HepG2 (cell line): ENCODE measurements around the gene EEF1AKMT4. TPM values are rescaled to one million over a fixed set of nuclear protein-coding genes. Genes with fewer than 3 reads are reported as not detected.
A peak's percentile ranks its signal among the peaks of the same experiment; 100 is the strongest.

ENCODE experiments used
- GTF2F1 ChIP-seq: fragments of 150-350 bp; IDR thresholded peaks from 2 replicates; pipeline ENCODE4 v1.6.1; 2014; ENCODE audit warnings: low read length
- HNF4A ChIP-seq: sonication (generic); formaldehyde crosslinking; IDR thresholded peaks from 2 replicates; pipeline ENCODE4 v1.4.0; 2020; ENCODE audit warnings: missing genetic modification reagents
- IRX3 ChIP-seq: sonication (generic); formaldehyde crosslinking; IDR thresholded peaks from 2 replicates; pipeline ENCODE4 v1.8.1; 2023; ENCODE audit warnings: mild to moderate bottlenecking, low read depth, missing genetic modification reagents, borderline replicate concordance
- PHF20 ChIP-seq: sonication (generic); formaldehyde crosslinking; IDR thresholded peaks from 2 replicates; pipeline ENCODE4 v1.5.0; 2020; ENCODE audit warnings: mild to moderate bottlenecking, missing genetic modification reagents
- SMYD3 ChIP-seq: sonication (generic); formaldehyde crosslinking; IDR thresholded peaks from 2 replicates; pipeline ENCODE4 v1.8.1; 2023; ENCODE audit warnings: mild to moderate bottlenecking, missing genetic modification reagents
- SRY ChIP-seq: sonication (generic); formaldehyde crosslinking; IDR thresholded peaks from 2 replicates; pipeline ENCODE4 v1.8.0; 2022; ENCODE audit warnings: mild to moderate bottlenecking, missing genetic modification reagents
- ZNF160 ChIP-seq: sonication (generic); formaldehyde crosslinking; IDR thresholded peaks from 2 replicates; pipeline ENCODE4 v1.8.0; 2022; ENCODE audit warnings: mild to moderate bottlenecking, inconsistent platforms, missing genetic modification reagents
- ZNF343 ChIP-seq: sonication (generic); formaldehyde crosslinking; IDR thresholded peaks from 2 replicates; pipeline ENCODE4 v1.4.0; 2020; ENCODE audit warnings: mild to moderate bottlenecking, missing genetic modification reagents
- polyA plus RNA-seq, 8 experiments: library from polyadenylated mRNA; depleted of rRNA in 3 of 8; stranded (reverse) in 7 of 8; unstranded in 1 of 8; fragments of >200 nt; fragmentation: Illumina TruSeq in 4 of 8; extraction: Trizol in 4 of 8; gene quantifications; 2 replicates each; pipeline versions ENCODE4 v1.2.1 to v1.2.3, GENCODE V29; 2011 to 2016; ENCODE audit warnings: low read depth in 4 of 8, missing spikeins in 1 of 8, mixed read lengths in 1 of 8; ENCODE audit not compliant: insufficient read depth in 1 of 8
- total RNA-seq, 5 experiments: library from RNA; depleted of rRNA; stranded (reverse); fragments of >200 nt; fragmentation: Illumina TruSeq; extraction: Trizol; gene quantifications; 2 replicates each; pipeline ENCODE4 v1.2.3, GENCODE V29; 2016; ENCODE audit warnings: low read depth in 1 of 5
- TF ChIP-seq, protein P1 (sequence below): sonication (generic); formaldehyde crosslinking; IDR thresholded peaks from 2 replicates; pipeline ENCODE4 v1.5.0; 2020; ENCODE audit warnings: mild to moderate bottlenecking, missing genetic modification reagents, borderline replicate concordance
- TF ChIP-seq, protein P2 (sequence below): sonication (generic); formaldehyde crosslinking; IDR thresholded peaks from 2 replicates; pipeline ENCODE4 v1.4.0; 2020; ENCODE audit warnings: missing genetic modification reagents, mild to moderate bottlenecking, borderline replicate concordance
- TF ChIP-seq, protein P3 (sequence below): IDR thresholded peaks from 2 replicates; pipeline ENCODE4 v1.6.1; 2018; ENCODE audit warnings: missing genetic modification reagents, mild to moderate bottlenecking, missing compliant biosample characterization
- TF ChIP-seq, protein P4 (sequence below): sonication (generic); formaldehyde crosslinking; IDR thresholded peaks from 2 replicates; pipeline ENCODE4 v1.5.1; 2020; ENCODE audit warnings: missing genetic modification reagents, mild to moderate bottlenecking, borderline replicate concordance

Gene EEF1AKMT4
- total and polyA plus RNA-seq, 2 of the 13 experiments (the other 11 are each of a cell fraction or from before 2014, with no cell fraction given): 13.1 to 15.8 TPM

DNA sequence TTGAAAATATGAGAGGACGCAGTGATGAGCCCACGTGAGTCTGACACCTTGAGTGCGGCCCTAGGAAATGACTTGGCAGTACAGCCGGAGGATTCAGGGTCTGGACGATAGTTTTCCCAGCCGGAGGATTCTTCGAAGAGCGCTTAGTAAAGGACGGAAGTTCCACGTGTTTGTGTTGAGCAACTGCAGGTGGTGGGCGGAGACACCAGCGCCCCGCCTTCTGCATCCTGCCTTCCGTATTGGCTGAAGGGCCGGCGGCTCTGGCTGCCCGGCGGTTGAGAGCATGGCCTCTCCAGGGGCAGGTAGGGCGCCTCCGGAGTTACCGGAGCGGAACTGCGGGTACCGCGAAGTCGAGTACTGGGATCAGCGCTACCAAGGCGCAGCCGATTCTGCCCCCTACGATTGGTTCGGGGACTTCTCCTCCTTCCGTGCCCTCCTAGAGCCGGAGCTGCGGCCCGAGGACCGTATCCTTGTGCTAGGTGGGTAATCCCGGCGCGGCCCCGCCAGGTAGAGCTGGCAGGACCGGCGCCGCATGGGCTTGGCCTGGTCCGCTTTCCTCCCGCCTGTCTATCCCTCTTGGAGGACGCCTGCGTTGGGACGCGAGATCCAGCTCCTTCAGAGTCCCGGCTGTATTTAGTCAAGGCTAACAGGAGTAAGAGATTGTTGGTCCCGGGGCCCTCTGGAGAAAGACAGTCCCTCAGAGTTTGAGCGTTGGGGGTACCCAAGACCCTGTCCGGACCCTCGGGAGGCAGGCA lies at the start of gene EEF1AKMT4 (continued):
- TF ChIP-seq, protein P1, sequence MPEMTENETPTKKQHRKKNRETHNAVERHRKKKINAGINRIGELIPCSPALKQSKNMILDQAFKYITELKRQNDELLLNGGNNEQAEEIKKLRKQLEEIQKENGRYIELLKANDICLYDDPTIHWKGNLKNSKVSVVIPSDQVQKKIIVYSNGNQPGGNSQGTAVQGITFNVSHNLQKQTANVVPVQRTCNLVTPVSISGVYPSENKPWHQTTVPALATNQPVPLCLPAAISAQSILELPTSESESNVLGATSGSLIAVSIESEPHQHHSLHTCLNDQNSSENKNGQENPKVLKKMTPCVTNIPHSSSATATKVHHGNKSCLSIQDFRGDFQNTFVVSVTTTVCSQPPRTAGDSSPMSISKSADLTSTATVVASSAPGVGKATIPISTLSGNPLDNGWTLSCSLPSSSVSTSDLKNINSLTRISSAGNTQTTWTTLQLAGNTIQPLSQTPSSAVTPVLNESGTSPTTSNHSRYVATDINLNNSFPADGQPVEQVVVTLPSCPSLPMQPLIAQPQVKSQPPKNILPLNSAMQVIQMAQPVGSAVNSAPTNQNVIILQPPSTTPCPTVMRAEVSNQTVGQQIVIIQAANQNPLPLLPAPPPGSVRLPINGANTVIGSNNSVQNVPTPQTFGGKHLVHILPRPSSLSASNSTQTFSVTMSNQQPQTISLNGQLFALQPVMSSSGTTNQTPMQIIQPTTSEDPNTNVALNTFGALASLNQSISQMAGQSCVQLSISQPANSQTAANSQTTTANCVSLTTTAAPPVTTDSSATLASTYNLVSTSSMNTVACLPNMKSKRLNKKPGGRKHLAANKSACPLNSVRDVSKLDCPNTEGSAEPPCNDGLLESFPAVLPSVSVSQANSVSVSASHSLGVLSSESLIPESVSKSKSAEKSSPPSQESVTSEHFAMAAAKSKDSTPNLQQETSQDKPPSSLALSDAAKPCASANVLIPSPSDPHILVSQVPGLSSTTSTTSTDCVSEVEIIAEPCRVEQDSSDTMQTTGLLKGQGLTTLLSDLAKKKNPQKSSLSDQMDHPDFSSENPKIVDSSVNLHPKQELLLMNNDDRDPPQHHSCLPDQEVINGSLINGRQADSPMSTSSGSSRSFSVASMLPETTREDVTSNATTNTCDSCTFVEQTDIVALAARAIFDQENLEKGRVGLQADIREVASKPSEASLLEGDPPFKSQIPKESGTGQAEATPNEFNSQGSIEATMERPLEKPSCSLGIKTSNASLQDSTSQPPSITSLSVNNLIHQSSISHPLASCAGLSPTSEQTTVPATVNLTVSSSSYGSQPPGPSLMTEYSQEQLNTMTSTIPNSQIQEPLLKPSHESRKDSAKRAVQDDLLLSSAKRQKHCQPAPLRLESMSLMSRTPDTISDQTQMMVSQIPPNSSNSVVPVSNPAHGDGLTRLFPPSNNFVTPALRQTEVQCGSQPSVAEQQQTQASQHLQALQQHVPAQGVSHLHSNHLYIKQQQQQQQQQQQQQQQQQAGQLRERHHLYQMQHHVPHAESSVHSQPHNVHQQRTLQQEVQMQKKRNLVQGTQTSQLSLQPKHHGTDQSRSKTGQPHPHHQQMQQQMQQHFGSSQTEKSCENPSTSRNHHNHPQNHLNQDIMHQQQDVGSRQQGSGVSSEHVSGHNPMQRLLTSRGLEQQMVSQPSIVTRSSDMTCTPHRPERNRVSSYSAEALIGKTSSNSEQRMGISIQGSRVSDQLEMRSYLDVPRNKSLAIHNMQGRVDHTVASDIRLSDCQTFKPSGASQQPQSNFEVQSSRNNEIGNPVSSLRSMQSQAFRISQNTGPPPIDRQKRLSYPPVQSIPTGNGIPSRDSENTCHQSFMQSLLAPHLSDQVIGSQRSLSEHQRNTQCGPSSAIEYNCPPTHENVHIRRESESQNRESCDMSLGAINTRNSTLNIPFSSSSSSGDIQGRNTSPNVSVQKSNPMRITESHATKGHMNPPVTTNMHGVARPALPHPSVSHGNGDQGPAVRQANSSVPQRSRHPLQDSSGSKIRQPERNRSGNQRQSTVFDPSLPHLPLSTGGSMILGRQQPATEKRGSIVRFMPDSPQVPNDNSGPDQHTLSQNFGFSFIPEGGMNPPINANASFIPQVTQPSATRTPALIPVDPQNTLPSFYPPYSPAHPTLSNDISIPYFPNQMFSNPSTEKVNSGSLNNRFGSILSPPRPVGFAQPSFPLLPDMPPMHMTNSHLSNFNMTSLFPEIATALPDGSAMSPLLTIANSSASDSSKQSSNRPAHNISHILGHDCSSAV: no peak
- peak; percentile 40; the same call in 1 of the 2 replicates for TF ChIP-seq PHF20
- TF ChIP-seq, protein P2, sequence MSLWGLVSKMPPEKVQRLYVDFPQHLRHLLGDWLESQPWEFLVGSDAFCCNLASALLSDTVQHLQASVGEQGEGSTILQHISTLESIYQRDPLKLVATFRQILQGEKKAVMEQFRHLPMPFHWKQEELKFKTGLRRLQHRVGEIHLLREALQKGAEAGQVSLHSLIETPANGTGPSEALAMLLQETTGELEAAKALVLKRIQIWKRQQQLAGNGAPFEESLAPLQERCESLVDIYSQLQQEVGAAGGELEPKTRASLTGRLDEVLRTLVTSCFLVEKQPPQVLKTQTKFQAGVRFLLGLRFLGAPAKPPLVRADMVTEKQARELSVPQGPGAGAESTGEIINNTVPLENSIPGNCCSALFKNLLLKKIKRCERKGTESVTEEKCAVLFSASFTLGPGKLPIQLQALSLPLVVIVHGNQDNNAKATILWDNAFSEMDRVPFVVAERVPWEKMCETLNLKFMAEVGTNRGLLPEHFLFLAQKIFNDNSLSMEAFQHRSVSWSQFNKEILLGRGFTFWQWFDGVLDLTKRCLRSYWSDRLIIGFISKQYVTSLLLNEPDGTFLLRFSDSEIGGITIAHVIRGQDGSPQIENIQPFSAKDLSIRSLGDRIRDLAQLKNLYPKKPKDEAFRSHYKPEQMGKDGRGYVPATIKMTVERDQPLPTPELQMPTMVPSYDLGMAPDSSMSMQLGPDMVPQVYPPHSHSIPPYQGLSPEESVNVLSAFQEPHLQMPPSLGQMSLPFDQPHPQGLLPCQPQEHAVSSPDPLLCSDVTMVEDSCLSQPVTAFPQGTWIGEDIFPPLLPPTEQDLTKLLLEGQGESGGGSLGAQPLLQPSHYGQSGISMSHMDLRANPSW (CRISPR knock-in tag): 0 out of 2 replicates have a peak, but pooled peaks have one; percentile 55
- TF ChIP-seq SRY (CRISPR knock-in tag): no peak
- no peak for TF ChIP-seq IRX3 (CRISPR knock-in tag)
- TF ChIP-seq SMYD3 (CRISPR knock-in tag): no peak
- TF ChIP-seq HNF4A (CRISPR knock-in tag): 0 out of 2 replicates have a peak, but pooled peaks have one; percentile 5
- TF ChIP-seq GTF2F1: no peak
- TF ChIP-seq, protein P3, sequence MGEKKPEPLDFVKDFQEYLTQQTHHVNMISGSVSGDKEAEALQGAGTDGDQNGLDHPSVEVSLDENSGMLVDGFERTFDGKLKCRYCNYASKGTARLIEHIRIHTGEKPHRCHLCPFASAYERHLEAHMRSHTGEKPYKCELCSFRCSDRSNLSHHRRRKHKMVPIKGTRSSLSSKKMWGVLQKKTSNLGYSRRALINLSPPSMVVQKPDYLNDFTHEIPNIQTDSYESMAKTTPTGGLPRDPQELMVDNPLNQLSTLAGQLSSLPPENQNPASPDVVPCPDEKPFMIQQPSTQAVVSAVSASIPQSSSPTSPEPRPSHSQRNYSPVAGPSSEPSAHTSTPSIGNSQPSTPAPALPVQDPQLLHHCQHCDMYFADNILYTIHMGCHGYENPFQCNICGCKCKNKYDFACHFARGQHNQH (CRISPR knock-in tag): no peak; the same call in 1 of the 2 replicates
- peak; percentile 36; the same call in 1 of the 2 replicates for TF ChIP-seq ZNF160
- TF ChIP-seq ZNF343 (CRISPR knock-in tag): 0 out of 2 replicates have a peak, but pooled peaks have one; percentile 1
- TF ChIP-seq, protein P4, sequence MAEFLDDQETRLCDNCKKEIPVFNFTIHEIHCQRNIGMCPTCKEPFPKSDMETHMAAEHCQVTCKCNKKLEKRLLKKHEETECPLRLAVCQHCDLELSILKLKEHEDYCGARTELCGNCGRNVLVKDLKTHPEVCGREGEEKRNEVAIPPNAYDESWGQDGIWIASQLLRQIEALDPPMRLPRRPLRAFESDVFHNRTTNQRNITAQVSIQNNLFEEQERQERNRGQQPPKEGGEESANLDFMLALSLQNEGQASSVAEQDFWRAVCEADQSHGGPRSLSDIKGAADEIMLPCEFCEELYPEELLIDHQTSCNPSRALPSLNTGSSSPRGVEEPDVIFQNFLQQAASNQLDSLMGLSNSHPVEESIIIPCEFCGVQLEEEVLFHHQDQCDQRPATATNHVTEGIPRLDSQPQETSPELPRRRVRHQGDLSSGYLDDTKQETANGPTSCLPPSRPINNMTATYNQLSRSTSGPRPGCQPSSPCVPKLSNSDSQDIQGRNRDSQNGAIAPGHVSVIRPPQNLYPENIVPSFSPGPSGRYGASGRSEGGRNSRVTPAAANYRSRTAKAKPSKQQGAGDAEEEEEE (CRISPR knock-in tag): peak; percentile 81; the same call in 1 of the 2 replicates
